Smooth muscle cell (in vitro differentiated cells): Measurements from ENCODE around the gene ERI3. TPM values are rescaled to one million over a fixed set of nuclear protein-coding genes. Genes with fewer than 3 reads are reported as not detected.

ENCODE experiments used
- DNase-seq: peaks from one replicate; lab custom pipeline; 2025; ENCODE audit not compliant: unreplicated experiment; lab: John Stamatoyannopoulos, UW
- H2AFZ ChIP-seq: fragments of 200-600 bp; sonication (generic); 2 replicates; pipeline ENCODE4 v1.6.0; 2016; ENCODE audit warnings: antibody characterized with exemption, low read depth, mild to moderate bottlenecking
- H3F3A ChIP-seq: fragments of 200-600 bp; sonication (generic); 2 replicates; pipeline ENCODE4 v1.6.0; 2017; ENCODE audit warnings: antibody characterized with exemption, low read depth
- H3K27ac ChIP-seq: fragments of 200-600 bp; sonication (generic); 2 replicates; pipeline ENCODE4 v1.5.1; 2016; ENCODE audit warnings: low read depth, mild to moderate bottlenecking
- H3K27me3 ChIP-seq: fragments of 200-600 bp; sonication (generic); 2 replicates; pipeline ENCODE4 v1.6.1; 2016; ENCODE audit warnings: low read depth, mild to moderate bottlenecking
- H3K36me3 ChIP-seq: fragments of 200-600 bp; sonication (generic); 2 replicates; pipeline ENCODE4 v1.5.1; 2016; ENCODE audit warnings: low read depth
- H3K4me1 ChIP-seq: fragments of 200-600 bp; sonication (generic); 2 replicates; pipeline ENCODE4 v1.5.1; 2016; ENCODE audit warnings: low read depth
- H3K4me2 ChIP-seq: fragments of 200-600 bp; sonication (generic); 2 replicates; pipeline ENCODE4 v1.6.0; 2016; ENCODE audit warnings: mild to moderate bottlenecking
- H3K4me3 ChIP-seq: fragments of 200-600 bp; sonication (generic); 2 replicates; pipeline ENCODE4 v1.5.1; 2016; ENCODE audit warnings: mild to moderate bottlenecking
- H3K79me2 ChIP-seq: fragments of 200-600 bp; sonication (generic); 2 replicates; pipeline ENCODE4 v1.6.0; 2016; ENCODE audit warnings: low read depth, mild to moderate bottlenecking
- H3K9ac ChIP-seq: fragments of 200-600 bp; sonication (generic); 2 replicates; pipeline ENCODE4 v1.6.0; 2016; ENCODE audit warnings: low read depth
- H3K9me3 ChIP-seq: fragments of 200-600 bp; sonication (generic); replicated peaks from 2 replicates; pipeline ENCODE4 v1.5.1; 2016; ENCODE audit warnings: low read depth
- H4K20me1 ChIP-seq: fragments of 200-600 bp; sonication (generic); 2 replicates; pipeline ENCODE4 v1.6.0; 2016; ENCODE audit warnings: low read depth
- CTCF ChIP-seq: fragments of 200-600 bp; sonication (generic); IDR thresholded peaks from 2 replicates; pipeline ENCODE4 v1.5.1; 2017; ENCODE audit warnings: borderline replicate concordance, mild to moderate bottlenecking, antibody characterized with exemption; ENCODE audit not compliant: insufficient read depth, poor library complexity, severe bottlenecking
- WGBS: methylation state at CpG from one replicate; pipeline ENCODE4 v1.1.7; 2016; ENCODE audit warnings: low lambda C conversion rate; 5-methylcytosine and 5-hydroxymethylcytosine counted together
- polyA plus RNA-seq: library from polyadenylated mRNA; unstranded; fragments of >200 nt; fragmentation: Nextera tagmentation; extraction: Ambion mirVana; gene quantifications from 2 replicates; pipeline ENCODE4 v1.2.1, GENCODE V29; 2016
- total RNA-seq: library from RNA; depleted of rRNA; stranded (reverse); fragments of >200 nt; gene quantifications from 2 replicates; pipeline ENCODE4 v1.2.3, GENCODE V29; 2014

The ERI3 gene
- total and polyA plus RNA-seq, 2 experiments from 2014 or later = 91.2 to 112 TPM

- Histone ChIP-seq H3K27me3 (no peaks in the 10 kb centered on the region), H3K79me2 (no peaks in the 10 kb centered on the region), H3K4me3 (no peak overlapping the region), H4K20me1 (peaks cover 60% of the 10 kb centered on the region), H3K9me3 (no peaks in the 10 kb centered on the region), H3K9ac (no peak overlapping the region), H2AFZ (no peak overlapping the region), H3K4me1 (peaks cover 14% of the 10 kb centered on the region), H3K36me3 (no peaks in the 10 kb centered on the region), H3F3A (no peaks in the 10 kb centered on the region), H3K4me2 (no peak overlapping the region), H3K27ac (no peak overlapping the region)
- 95% methylated on average over 9 of the region's 9 CpGs for WGBS
- no peak for TF ChIP-seq CTCF
- DNase-seq = no peak
These were observed 91.2 kb downstream of the ERI3 start for GRCh38 chr1:44263568-44264450.

- no peak overlapping the region for H3K4me3 ChIP-seq
- peaks cover 59% of the 10 kb centered on the region for H4K20me1 ChIP-seq
- H3K9ac ChIP-seq = no peak overlapping the region
- no peaks in the 10 kb centered on the region for H3K27me3 ChIP-seq
- H3F3A ChIP-seq = no peaks in the 10 kb centered on the region
- no peaks in the 10 kb centered on the region for H3K9me3 ChIP-seq
- no peaks in the 10 kb centered on the region for H3K36me3 ChIP-seq
- TF ChIP-seq CTCF = no peak
- no peak overlapping the region for H3K4me2 ChIP-seq
- no peak for DNase-seq
- H2AFZ ChIP-seq = no peak overlapping the region
- 95% methylated on average over 4 of the region's 4 CpGs for WGBS
- H3K27ac ChIP-seq = no peak overlapping the region
- no peaks in the 10 kb centered on the region for H3K79me2 ChIP-seq
- peaks cover 14% of the 10 kb centered on the region for H3K4me1 ChIP-seq
These were observed 92.1 kb downstream of the ERI3 start for GRCh38 chr1:44262816-44263567.

- Histone ChIP-seq H4K20me1 (peaks cover 53% of the 10 kb centered on the region), H3K4me1 (peaks cover 14% of the 10 kb centered on the region), H3K4me2 (no peak overlapping the region), H3K79me2 (no peaks in the 10 kb centered on the region), H3K27ac (no peak overlapping the region), H3K36me3 (no peaks in the 10 kb centered on the region), H3K9ac (no peak overlapping the region), H3F3A (no peaks in the 10 kb centered on the region), H3K27me3 (no peaks in the 10 kb centered on the region), H2AFZ (no peak overlapping the region), H3K4me3 (no peak overlapping the region), H3K9me3 (no peaks in the 10 kb centered on the region)
- WGBS = 95% methylated on average over 6 of the region's 6 CpGs
- TF ChIP-seq CTCF = no peak
- DNase-seq = no peak
These were observed 92.6 kb downstream of the ERI3 start for GRCh38 chr1:44262414-44262813.
